Measurements from ENCODE around the gene CHRNA7. TPM values are rescaled to one million over a fixed set of nuclear protein-coding genes. Genes with fewer than 3 reads are reported as not detected.
A peak's percentile ranks its signal among the peaks of the same experiment; 100 is the strongest.

CHRNA7 gene
- total RNA-seq = 1 to 10 TPM in 2 of 3 donors, not detected in 1; 2.3 to 4.8 TPM

GRCh38 chr15:32029862-32030781 lies at the start of gene CHRNA7:
CHRNA7 (plus strand) TSS chr15:32030515; CDS start chr15:32030595, 80 bp downstream.
- Histone ChIP-seq H3K9me3 (no peaks in the 10 kb centered on the region), H3K27ac (no peak within 1 kb of the TSS), H3K27me3 (peaks cover 0 to 12% of the 10 kb centered on the region in 2 donors), H3K36me3 (no peaks in the 10 kb centered on the region), H3K4me3 (peak within 1 kb of the TSS; percentile 41 to 72 (median 61)), H3K4me1 (no peaks in the 10 kb centered on the region)
- intact Hi-C loops (cut with DNase I; ENCODE audit: low total_unique reads) = no loop called here
- TF ChIP-seq POLR2A (IDR thresholded peaks at IDR 0.05) = no peak
- TF ChIP-seq POLR2AphosphoS5 (IDR thresholded peaks at IDR 0.05) = no peak
- TF ChIP-seq CTCF (IDR thresholded peaks at IDR 0.05) = peak in 1 of 3 donors; percentile 21
- DNase-seq (ENCODE audit: low spot score in 2 of 2) = peak in 1 of 2 donors; percentile 22

GRCh38 chr15:31985607-31986006 lies 44.7 kb upstream of the CHRNA7 start:
- intact Hi-C loops (cut with DNase I; ENCODE audit: low total_unique reads) = no loop called here

GRCh38 chr15:31993062-31993461 lies 37.3 kb upstream of the CHRNA7 start:
- intact Hi-C loops (cut with DNase I; ENCODE audit: low total_unique reads) = no loop called here
- Histone ChIP-seq H3K4me1 (no peaks in the 10 kb centered on the region), H3K36me3 (no peaks in the 10 kb centered on the region), H3K9me3 (no peaks in the 10 kb centered on the region), H3K27ac (no peak overlapping the region), H3K27me3 (no peaks in the 10 kb centered on the region), H3K4me3 (no peak overlapping the region)
- DNase-seq (ENCODE audit: low spot score in 2 of 2) = no peak
- TF ChIP-seq CTCF (IDR thresholded peaks at IDR 0.05) (no peak), POLR2A (IDR thresholded peaks at IDR 0.05) (no peak), POLR2AphosphoS5 (IDR thresholded peaks at IDR 0.05) (no peak)

More at GRCh38 chr15:31985607-31986006, 44.7 kb upstream of the CHRNA7 start:
- Histone ChIP-seq H3K9me3 (no peaks in the 10 kb centered on the region), H3K27me3 (no peaks in the 10 kb centered on the region), H3K27ac (no peak overlapping the region), H3K4me3 (no peak overlapping the region), H3K4me1 (no peaks in the 10 kb centered on the region), H3K36me3 (no peaks in the 10 kb centered on the region)
- TF ChIP-seq POLR2AphosphoS5 (IDR thresholded peaks at IDR 0.05) (no peak), POLR2A (IDR thresholded peaks at IDR 0.05) (no peak), CTCF (IDR thresholded peaks at IDR 0.05) (no peak)
- DNase-seq (ENCODE audit: low spot score in 2 of 2) = no peak

- Histone ChIP-seq H3K4me3 (no peak overlapping the region), H3K4me1 (no peaks in the 10 kb centered on the region), H3K36me3 (no peaks in the 10 kb centered on the region), H3K9me3 (no peaks in the 10 kb centered on the region), H3K27ac (no peak overlapping the region), H3K27me3 (no peaks in the 10 kb centered on the region)
- TF ChIP-seq POLR2A (IDR thresholded peaks at IDR 0.05) (no peak), CTCF (IDR thresholded peaks at IDR 0.05) (no peak), POLR2AphosphoS5 (IDR thresholded peaks at IDR 0.05) (no peak)
- DNase-seq (ENCODE audit: low spot score in 2 of 2) = no peak
- intact Hi-C loops (cut with DNase I; ENCODE audit: low total_unique reads) = no loop called here
Measured at GRCh38 chr15:31997711-31998110, 32.6 kb upstream of the CHRNA7 start.

- Histone ChIP-seq H3K36me3 (no peaks in the 10 kb centered on the region), H3K27ac (no peak overlapping the region), H3K4me3 (no peak overlapping the region), H3K27me3 (no peaks in the 10 kb centered on the region), H3K9me3 (no peaks in the 10 kb centered on the region), H3K4me1 (no peaks in the 10 kb centered on the region)
- TF ChIP-seq CTCF (IDR thresholded peaks at IDR 0.05) (no peak), POLR2AphosphoS5 (IDR thresholded peaks at IDR 0.05) (no peak), POLR2A (IDR thresholded peaks at IDR 0.05) (no peak)
- DNase-seq (ENCODE audit: low spot score in 2 of 2) = no peak
- intact Hi-C loops (cut with DNase I; ENCODE audit: low total_unique reads) = no loop called here
Measured at GRCh38 chr15:32003558-32003957, 26.8 kb upstream of the CHRNA7 start.

All from breast epithelium (tissue), 4 donors.